Measurements from ENCODE around the gene NF1. TPM values are rescaled to one million over a fixed set of nuclear protein-coding genes. Genes with fewer than 3 reads are reported as not detected.
"Not testable (repeated sequence)": the region's sequence is repeated elsewhere in the genome, so short reads cannot be mapped to it uniquely, and the experiment has no call there.

The NF1 gene
- total and polyA plus RNA-seq, 5 donors: 7.2 to 60.8 (median 46.1) TPM

- no peak for ATAC-seq
- DNase-seq: no peak
- no peak overlapping the region for H3K27ac ChIP-seq (ENCODE audit: low read length)
- no peaks in the 10 kb centered on the region for H3K9me3 ChIP-seq (ENCODE audit: control insufficient read depth, low read length)
- intact Hi-C loops (cut with DNase I): no loop called here
- no peaks in the 10 kb centered on the region for H3K4me1 ChIP-seq (ENCODE audit: control insufficient read depth, insufficient read depth, low read length)
- WGBS: 95% methylated on average over 2 of the region's 2 CpGs
- H3K4me3 ChIP-seq (ENCODE audit: low read length): no peak overlapping the region
- no peaks in the 10 kb centered on the region for H3K27me3 ChIP-seq (ENCODE audit: control insufficient read depth, insufficient read depth)
Measured at GRCh38 chr17:31374503-31374902, 279.7 kb downstream of the NF1 start.

DNA sequence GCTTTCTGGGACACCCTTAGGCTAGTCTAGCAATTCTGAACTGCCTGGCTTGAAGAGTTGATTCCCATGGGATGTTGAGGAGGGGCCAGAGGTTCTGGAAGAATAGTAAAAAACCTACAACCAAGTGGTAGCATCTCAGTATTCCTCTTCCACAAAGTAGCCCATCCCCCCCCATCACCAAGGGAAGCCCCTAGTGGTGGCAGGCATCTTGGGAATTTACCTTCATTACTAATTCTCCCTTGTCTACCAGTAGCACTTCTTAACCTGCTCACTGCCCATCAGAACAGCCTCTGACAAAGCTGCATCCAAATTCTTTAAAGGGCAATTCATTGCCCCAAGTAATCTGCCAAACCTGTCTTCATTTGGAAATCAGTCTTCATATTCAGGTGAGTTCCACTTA lies 283.9 kb downstream of the NF1 start:
- DNase-seq (no peak), ATAC-seq (no peak)
- no peak overlapping the region for H3K27ac ChIP-seq (ENCODE audit: low read length)
- H3K27me3 ChIP-seq (ENCODE audit: control insufficient read depth, insufficient read depth): no peaks in the 10 kb centered on the region
- intact Hi-C loops (cut with DNase I): no loop called here
- H3K9me3 ChIP-seq (ENCODE audit: control insufficient read depth, low read length): no peaks in the 10 kb centered on the region
- H3K4me1 ChIP-seq (ENCODE audit: control insufficient read depth, insufficient read depth, low read length): no peaks in the 10 kb centered on the region
- no peak overlapping the region for H3K4me3 ChIP-seq (ENCODE audit: low read length)

- Histone ChIP-seq H3K27ac (ENCODE audit: low read length) (no peak overlapping the region), H3K9me3 (ENCODE audit: control insufficient read depth, low read length) (no peaks in the 10 kb centered on the region), H3K4me3 (ENCODE audit: low read length) (no peak overlapping the region), H3K27me3 (ENCODE audit: control insufficient read depth, insufficient read depth) (no peaks in the 10 kb centered on the region), H3K4me1 (ENCODE audit: control insufficient read depth, insufficient read depth, low read length) (no peaks in the 10 kb centered on the region)
- ATAC-seq (no peak), DNase-seq (no peak)
- intact Hi-C loops (cut with DNase I): no loop called here
- WGBS: 99% methylated on average over 1 of the region's 1 CpG
Measured at GRCh38 chr17:31379597-31380205, 284.9 kb downstream of the NF1 start.

DNA sequence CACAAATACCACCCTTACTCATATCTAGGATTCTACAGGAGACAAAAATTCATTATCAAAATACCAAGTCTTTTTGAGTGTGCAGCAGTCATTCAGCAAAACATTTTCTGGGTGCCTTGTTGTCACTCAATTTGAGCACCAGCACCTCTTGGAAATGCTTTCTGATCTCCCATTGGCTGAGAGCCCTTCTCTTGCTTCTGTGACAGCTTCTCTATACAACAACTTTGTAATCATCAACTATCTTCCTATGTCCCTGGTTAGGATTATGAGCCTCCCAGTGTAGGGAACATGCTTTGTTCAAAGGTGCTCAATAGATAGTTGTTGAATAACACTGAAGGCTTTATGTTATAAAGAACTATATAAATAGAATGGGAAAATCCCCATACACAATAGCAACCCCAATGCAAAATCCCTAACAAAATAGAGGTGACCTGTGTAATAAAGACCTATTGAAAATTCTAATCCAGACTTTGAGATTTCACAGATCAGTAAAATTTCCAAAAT lies 286.4 kb downstream of the NF1 start:
- Histone ChIP-seq H3K4me1 (ENCODE audit: control insufficient read depth, insufficient read depth, low read length) (no peaks in the 10 kb centered on the region), H3K4me3 (ENCODE audit: low read length) (no peak overlapping the region), H3K27ac (ENCODE audit: low read length) (no peak overlapping the region), H3K27me3 (ENCODE audit: control insufficient read depth, insufficient read depth) (no peaks in the 10 kb centered on the region), H3K9me3 (ENCODE audit: control insufficient read depth, low read length) (no peaks in the 10 kb centered on the region)
- intact Hi-C loops (cut with DNase I): no loop called here
- ATAC-seq (no peak), DNase-seq (no peak)

- DNase-seq; H3K9me3 ChIP-seq (ENCODE audit: control insufficient read depth, low read length); H3K4me3 ChIP-seq (ENCODE audit: low read length); ATAC-seq; H3K27ac ChIP-seq (ENCODE audit: low read length); H3K27me3 ChIP-seq (ENCODE audit: control insufficient read depth, insufficient read depth); H3K4me1 ChIP-seq (ENCODE audit: control insufficient read depth, insufficient read depth, low read length); intact Hi-C loops (cut with DNase I): not testable (repeated sequence)
- WGBS: 90% methylated on average over 11 of the region's 11 CpGs
Measured at GRCh38 chr17:31382668-31383275, 288.0 kb downstream of the NF1 start.

DNA sequence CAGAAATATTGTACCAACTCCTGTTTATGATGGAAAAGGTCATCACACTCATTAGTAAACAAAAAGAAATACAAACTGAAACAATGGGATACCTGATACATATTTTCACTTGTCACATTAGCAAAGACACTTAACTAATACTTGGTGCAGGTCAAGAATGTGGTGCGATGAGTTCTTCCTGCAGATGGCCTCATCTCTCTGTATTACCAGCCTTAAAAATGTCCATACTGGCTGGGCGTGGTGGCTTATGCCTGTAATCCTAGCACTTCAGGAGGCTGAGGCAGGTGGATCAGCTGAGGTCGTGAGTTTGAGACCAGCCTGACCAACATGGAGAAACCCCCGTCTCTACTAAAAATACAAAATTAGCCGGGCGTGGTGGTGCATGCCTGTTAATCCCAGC lies 288.7 kb downstream of the NF1 start:
- H3K27me3 ChIP-seq (ENCODE audit: control insufficient read depth, insufficient read depth); H3K27ac ChIP-seq (ENCODE audit: low read length); ATAC-seq; DNase-seq; H3K9me3 ChIP-seq (ENCODE audit: control insufficient read depth, low read length); intact Hi-C loops (cut with DNase I); H3K4me1 ChIP-seq (ENCODE audit: control insufficient read depth, insufficient read depth, low read length); H3K4me3 ChIP-seq (ENCODE audit: low read length): not testable (repeated sequence)
- 95% methylated on average over 6 of the region's 6 CpGs for WGBS

- Histone ChIP-seq H3K4me1 (ENCODE audit: control insufficient read depth, insufficient read depth, low read length) (no peaks in the 10 kb centered on the region), H3K9me3 (ENCODE audit: control insufficient read depth, low read length) (no peaks in the 10 kb centered on the region), H3K4me3 (ENCODE audit: low read length) (no peak overlapping the region), H3K27me3 (ENCODE audit: control insufficient read depth, insufficient read depth) (no peaks in the 10 kb centered on the region), H3K27ac (ENCODE audit: low read length) (no peak overlapping the region)
- WGBS: 87% methylated on average over 7 of the region's 7 CpGs
- DNase-seq (no peak), ATAC-seq (no peak)
- intact Hi-C loops (cut with DNase I): no loop called here
Measured at GRCh38 chr17:31385428-31386285, 290.9 kb downstream of the NF1 start.

- Histone ChIP-seq H3K4me3 (ENCODE audit: low read length) (no peak overlapping the region), H3K4me1 (ENCODE audit: control insufficient read depth, insufficient read depth, low read length) (no peaks in the 10 kb centered on the region), H3K27me3 (ENCODE audit: control insufficient read depth, insufficient read depth) (no peaks in the 10 kb centered on the region), H3K9me3 (ENCODE audit: control insufficient read depth, low read length) (no peaks in the 10 kb centered on the region), H3K27ac (ENCODE audit: low read length) (no peak overlapping the region)
- WGBS: 91% methylated on average over 3 of the region's 3 CpGs
- no peak for DNase-seq
- intact Hi-C loops (cut with DNase I): no loop called here
- no peak for ATAC-seq
Measured at GRCh38 chr17:31386542-31387075, 291.8 kb downstream of the NF1 start.

DNA sequence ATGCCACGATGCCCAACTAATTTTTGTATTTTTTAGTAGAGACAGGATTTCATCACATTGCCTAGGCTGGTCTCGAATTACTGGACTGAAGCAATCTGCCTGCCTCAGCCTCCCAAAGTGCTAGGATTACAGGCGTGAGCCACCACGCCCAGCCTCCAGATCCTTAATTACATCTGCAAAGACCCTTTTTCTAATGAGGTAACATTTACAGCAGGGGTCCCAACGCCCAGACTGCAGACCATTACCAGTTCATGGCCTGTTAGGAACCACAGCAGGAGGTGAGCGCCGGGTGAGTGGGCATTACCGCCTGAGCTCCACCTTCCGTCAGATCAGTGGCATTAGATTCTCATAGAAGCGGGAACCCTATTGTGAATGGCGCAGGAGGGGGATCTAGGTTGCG lies 292.7 kb downstream of the NF1 start:
- H3K4me1 ChIP-seq (ENCODE audit: control insufficient read depth, insufficient read depth, low read length): no peaks in the 10 kb centered on the region
- H3K27ac ChIP-seq (ENCODE audit: low read length): no peak overlapping the region
- intact Hi-C loops (cut with DNase I): no loop called here
- WGBS: 84% methylated on average over 12 of the region's 12 CpGs
- no peak overlapping the region for H3K4me3 ChIP-seq (ENCODE audit: low read length)
- H3K27me3 ChIP-seq (ENCODE audit: control insufficient read depth, insufficient read depth): no peaks in the 10 kb centered on the region
- ATAC-seq (no peak), DNase-seq (no peak)
- H3K9me3 ChIP-seq (ENCODE audit: control insufficient read depth, low read length): no peaks in the 10 kb centered on the region

- ATAC-seq (no peak), DNase-seq (no peak)
- Histone ChIP-seq H3K4me1 (ENCODE audit: control insufficient read depth, insufficient read depth, low read length) (no peaks in the 10 kb centered on the region), H3K27me3 (ENCODE audit: control insufficient read depth, insufficient read depth) (no peaks in the 10 kb centered on the region), H3K27ac (ENCODE audit: low read length) (no peak overlapping the region), H3K4me3 (ENCODE audit: low read length) (no peak overlapping the region), H3K9me3 (ENCODE audit: control insufficient read depth, low read length) (no peaks in the 10 kb centered on the region)
- 77% methylated on average over 2 of the region's 2 CpGs for WGBS
- intact Hi-C loops (cut with DNase I): no loop called here
Measured at GRCh38 chr17:31388351-31388750, 293.6 kb downstream of the NF1 start.

Measured in right cardiac atrium (tissue), 5 donors.